Skeletal muscle cell (primary cell): ENCODE measurements around the gene PTPN12.
"Not testable (repeated sequence)": the region's sequence is repeated elsewhere in the genome, so short reads cannot be mapped to it uniquely, and the experiment has no call there.

Experiments
- DNase-seq: peaks from one replicate; pipeline ENCODE4 v3.0.0-alpha.2; 2010; ENCODE audit warnings: low read depth
- H3K4me3 ChIP-seq: 2 replicates; pipeline ENCODE4 v1.5.1; 2011; ENCODE audit warnings: low read depth, mild to moderate bottlenecking, control low read depth, low read length, moderate library complexity

PTPN12 gene

DNA sequence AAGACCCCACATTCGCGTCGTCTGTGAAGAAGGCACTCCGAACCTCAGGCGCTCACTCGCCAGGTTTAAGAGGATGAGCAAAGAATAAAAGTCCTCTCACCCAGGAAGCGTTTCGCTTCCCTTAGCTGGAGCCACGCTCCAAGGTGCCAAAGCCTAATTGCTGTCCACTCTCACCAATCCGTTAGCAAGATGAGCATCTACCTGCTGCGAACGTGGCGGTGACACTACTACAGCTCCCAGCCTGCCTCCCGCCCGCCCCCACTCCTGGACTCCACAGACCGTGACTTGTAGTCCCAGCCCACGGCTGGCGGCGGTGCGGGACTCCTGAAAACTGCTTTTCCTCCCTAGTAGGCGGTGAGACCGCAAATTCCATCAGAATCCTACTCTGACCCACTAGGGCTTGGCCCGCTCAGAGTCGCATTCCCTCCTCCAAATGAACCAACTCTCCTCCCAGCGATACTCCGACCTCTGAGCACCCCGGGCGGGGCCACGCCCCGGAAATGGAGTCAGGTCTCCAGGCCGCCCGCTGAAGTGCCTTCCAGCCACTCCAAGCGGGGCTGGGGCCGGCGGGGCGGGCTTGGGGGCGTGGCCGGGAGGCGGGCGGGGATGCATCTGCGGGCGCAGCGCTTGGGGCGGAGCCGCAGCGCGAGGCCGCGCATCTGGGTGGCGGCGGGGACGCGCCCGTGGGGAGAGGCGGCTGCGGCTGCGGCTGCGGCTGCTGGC is 521 bp upstream of the PTPN12 start:
- DNase-seq = peak; percentile 87
- H3K4me3 ChIP-seq = peak overlapping the region; percentile 74

DNA sequence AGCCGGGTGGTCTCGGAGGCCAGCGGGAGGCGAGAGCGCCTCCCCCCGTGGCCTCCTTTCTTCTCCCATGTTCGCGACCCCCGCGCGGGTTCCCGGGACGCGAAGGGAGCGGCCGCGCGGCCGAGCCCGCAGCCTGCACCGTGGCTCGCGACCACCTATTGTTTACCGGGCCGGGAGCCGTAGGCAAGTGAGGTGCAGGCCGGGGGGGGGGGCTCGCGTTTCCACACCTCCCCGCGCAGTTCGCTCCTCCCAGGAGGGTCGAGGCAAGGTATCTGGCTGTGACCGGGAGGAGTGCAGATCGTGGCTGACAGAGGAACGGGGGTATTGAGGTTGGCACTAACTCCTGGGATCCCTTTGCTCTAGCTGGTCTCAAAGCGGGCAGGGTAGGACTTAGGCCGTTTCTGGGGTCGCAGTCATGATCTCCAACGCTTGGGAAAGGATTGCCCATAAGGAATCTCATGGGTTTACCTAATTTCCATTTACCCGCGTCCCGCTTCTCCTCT is 734 bp downstream of the PTPN12 start:
- no peak for DNase-seq
- H3K4me3 ChIP-seq = peak overlapping the region; percentile 97

DNA sequence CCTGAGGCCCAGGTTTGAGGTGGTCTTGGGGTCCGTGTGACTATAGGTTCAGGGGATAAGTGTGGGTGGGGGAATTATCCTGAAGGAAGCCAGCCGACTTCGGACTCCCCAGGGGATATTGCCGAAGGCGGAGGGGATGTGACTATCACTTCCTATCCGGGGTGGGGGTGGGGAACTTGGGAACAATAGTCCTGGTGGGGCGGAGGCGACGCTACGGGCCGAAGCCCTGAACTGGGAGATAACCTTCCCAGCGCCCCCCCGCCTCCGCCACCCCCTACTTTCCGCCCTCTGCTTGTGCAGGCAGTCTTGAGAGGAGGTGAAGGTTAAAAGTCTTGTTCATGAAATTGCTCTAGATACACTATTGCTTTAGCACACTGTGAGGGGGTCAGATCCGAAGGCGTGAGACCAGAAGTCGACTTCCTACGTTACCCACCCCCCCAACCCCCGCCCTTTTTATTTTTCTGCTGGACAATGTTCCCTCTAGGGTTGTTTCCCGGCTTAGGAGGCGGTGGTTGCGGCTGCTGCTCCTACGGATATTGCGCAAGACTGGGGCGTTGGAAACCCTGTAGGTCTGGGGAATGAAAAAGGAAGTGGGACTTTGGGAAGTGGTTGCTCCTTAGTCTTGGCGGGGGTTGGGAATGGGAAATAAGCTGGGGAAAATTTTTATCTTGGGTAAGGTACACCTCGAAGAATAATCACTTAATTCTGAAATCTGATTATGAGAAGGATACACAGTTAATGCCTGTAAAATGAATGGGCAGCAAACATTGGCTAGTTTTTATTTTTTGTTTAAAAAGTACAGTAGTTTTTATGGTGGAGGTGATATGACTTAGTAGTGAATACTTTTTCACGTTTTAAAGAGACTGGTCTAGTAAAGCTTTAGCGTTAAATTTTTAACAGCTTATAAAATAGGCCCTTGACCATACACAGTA is 1.5 kb downstream of the PTPN12 start:
- H3K4me3 ChIP-seq = peak overlapping the region; percentile 97
- peak; percentile 88 for DNase-seq

DNA sequence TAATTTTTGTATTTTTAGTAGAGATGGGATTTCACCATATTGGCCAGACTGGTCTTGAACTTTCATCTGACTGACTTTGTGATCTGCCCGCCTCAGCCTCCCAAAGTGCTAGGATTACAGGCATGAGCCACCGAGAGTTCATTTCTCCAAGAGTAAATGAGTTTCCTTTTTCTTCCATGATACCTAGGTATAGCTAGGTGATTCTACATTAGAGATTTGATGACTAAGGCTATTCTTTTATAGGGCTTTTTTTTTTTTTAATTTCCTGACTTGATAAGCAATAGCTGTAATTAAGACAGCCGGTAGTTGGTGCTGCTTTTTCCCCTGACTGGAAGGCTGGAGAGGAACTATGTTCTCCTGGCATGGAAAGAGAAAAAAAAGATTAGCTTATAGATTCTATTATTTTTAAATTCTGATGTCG is 3.3 kb downstream of the PTPN12 start:
- DNase-seq = no peak
- no peak overlapping the region for H3K4me3 ChIP-seq

DNA sequence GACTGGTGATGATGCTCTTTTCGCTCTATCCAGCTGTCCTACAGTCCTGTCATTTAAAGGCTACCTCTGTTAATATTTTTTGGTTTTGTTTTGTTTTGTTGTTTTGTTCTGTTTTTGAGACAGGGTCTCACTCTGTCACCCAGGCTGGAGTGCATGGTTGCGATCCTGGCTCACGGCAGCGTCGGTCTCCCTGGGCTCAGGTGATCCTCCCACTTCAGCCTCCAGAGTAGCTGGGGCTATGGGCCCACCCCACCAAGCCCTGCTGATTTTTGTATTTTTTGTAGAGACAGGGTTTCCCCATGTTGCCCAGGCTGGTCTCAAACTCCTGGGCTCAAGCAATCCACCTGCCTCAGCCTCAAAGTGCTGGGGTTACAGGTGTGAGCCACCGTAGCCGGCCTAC is 3.9 kb downstream of the PTPN12 start:
- H3K4me3 ChIP-seq, DNase-seq: not testable (repeated sequence)

DNA sequence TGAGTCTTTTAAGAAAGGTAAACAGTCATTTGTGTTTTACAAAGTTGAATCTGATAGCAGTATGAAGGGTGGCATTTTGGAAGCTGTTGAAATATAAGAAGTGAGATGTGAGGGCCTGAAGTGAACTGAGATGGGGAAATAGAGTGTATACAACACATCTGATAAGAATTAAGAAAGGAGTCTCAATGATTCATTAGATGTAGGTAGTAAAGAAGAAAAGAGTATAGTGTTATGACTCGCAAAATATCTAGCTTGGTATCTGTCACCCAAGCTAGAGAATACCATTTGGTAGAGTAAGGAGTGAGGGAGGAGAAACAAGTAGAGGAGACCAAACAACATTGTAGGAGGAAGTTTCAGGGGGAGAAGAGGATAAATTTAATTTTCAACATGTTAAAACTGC is 5.3 kb downstream of the PTPN12 start:
- no peak overlapping the region for H3K4me3 ChIP-seq
- no peak for DNase-seq

DNA sequence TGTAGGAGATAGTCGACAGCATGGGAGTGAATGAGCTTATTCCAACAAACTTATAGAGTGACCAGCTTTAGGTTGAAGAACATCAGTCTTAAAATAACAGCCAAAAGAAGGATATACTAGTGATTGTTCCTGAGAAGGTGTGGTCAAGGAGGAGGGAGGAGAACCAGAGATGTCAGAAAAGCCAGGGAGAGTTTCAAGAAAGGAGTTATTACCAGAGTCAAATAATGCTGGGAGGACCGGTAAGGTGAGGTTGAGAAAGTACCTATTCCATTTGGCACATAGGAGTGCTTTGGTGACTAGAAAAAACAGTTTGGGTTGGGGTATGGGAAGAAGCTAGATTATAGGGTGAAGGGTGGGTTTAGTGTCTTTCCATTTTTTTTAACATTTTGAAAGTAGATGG is 5.8 kb downstream of the PTPN12 start:
- no peak overlapping the region for H3K4me3 ChIP-seq
- DNase-seq = no peak

DNA sequence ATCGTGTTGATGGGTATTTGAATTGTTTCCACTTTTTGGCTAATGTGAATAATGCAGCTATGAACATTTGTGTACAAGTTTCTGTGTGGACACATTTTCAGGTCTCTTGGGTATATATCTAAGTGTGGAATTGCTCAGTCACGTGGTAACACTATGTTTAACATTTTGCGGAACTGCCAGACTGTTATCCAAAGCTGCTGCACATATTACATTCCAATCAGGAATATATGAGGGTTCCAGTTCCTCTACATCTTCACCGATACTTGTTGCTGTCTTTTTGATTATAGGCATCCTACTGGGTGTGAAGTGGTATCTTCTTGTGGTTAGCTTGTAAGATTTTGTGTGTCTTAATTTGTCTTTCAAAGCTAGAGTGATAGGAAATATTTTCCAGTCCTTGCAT is 6.8 kb downstream of the PTPN12 start:
- H3K4me3 ChIP-seq = no peak overlapping the region
- no peak for DNase-seq

DNA sequence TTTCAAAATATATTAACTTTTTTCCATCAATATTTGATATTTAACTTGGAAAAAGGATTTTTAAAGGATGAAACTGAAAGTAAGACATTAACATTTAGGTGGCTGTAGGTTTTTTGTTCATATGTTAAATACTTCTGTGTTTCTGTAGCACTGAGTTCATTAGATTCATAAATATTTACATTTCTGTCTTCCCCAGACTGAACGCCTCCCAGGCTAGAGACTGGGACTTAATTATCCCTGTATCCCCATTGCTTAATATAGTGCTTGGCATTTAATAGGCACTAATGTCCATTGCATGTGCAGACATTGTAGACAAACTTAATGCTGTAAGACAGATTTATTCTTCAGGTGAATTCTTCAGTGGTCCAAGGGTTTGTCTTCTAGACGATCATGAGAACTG is 7.4 kb downstream of the PTPN12 start:
- DNase-seq = no peak
- no peak overlapping the region for H3K4me3 ChIP-seq

DNA sequence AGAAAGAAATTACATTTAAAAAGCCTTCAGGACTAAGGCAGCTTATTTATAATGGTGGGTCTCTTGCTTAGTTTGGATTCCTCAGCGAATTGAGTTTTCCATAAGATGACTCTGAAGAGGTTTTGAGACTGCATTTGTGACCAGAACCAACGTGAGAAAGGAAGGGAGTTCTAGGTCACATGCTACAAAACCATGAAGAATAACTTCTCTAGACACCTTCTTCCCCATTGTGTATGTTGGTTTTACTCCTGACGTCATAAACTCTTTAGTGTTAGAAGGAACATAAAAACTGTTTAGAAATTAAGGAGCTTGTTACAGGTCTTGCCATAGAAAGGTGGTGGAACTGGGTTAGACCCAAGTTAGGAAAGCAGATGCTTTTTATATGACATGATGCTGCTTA is 11.1 kb downstream of the PTPN12 start:
- DNase-seq = no peak

DNA sequence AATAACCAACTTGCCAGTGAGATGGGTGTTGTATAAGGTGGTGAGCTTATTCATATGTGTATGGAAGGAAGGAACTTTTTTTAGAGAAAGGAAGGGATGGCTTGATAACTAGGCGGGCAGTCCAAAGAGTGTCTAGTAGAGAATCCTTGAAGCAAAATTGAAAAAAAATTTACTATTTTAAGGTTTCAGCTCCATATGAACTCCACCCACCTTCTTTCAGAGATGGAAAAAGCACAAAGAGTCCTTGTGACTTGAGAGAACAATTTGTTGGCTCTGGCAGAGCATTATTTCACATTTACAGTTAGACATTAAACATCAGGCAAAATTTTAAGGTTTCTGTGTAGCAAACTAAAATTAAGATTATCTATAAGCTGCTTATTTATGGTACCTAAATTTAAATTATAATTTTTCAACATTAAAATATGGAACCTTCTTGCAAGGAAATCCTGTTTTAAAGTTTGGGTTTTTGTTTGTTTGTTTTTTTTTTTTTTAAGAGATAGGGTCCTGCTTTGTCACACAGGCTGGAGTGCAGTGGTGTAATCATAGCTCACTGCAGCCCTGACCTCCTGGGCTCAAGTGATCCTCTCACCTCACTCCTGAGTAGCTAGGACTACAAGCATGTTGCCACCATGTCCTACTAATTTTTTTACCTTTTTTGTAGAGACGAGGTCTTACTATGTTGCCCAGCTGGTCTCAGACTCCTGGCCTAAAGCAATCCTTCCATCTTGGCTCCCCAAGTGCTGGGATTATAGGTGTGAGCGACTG is 12.2 kb downstream of the PTPN12 start:
- no peak for DNase-seq
- H3K4me3 ChIP-seq = no peak overlapping the region

More for the DNA sequence above, 11.1 kb downstream of the PTPN12 start:
- H3K4me3 ChIP-seq = no peak overlapping the region

DNA sequence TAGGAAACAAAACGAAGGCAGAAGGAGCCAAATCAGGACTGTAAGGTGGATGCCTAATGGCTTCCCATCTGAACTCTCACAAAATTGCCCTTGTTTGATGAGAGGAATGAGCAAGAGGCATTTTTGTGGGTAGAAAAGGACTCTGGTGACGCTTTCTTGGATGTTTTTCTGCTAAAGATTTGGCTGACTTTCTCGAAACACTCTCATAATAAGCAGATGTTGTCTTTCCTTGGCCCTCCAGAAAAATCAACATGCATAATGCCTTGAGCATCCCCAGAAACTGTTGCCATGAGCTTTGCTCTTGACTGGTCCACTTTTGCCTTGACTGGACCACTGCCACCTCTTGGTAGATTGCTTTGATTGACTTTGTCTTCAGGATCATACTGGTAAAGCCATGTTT is 13.5 kb downstream of the PTPN12 start:
- DNase-seq = no peak
- H3K4me3 ChIP-seq = no peak overlapping the region

DNA sequence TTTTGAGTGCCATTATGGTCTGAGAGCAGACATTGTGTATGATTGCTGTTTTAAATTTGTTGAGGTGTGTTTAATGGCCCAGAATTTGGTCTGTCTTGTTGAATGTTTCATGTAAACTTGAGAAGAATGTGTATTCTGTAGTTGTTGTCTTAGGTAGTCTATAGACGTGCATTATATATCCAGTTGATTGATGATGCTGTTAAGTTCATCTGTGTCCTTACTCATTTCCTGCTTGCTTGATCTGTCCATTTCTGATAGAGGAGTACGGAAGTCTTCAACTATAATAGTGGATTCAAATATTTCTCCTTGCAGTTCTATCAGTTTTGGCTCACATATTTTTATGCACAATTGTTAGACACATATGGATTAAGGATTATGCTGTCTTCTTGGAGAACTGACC is 16.0 kb downstream of the PTPN12 start:
- DNase-seq = no peak

DNA sequence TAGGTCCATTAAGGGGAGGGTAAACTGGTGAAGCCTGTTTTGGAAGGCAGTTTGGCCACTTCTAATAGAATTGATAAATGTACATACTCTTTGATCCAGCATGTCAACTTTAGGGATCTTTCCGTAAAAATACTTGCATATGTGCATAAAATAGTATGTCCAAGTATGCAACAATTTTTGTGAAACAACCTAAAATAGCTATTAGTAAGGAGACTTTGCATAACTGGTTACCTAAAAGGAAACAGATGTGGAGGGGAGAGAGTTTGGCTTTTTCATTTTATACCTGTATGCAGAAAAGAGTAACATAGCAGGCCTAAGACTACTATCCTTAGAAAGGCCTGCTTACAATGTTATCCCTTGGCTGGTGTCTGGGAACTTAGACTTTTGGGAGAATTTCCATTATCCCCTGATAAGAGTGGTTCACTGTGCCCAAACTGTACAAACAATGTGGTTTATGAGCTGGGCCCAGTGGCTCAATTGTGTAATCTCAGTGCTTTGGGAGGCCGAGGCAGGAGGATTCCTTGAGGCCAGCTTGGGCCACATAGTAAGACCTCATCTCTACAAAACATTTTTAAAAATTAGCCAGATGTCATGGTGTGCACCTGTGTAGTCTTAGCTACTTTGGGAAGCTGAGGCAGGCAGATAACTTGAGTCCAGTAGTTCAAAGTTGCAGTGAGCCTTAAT is 21.3 kb downstream of the PTPN12 start:
- no peak overlapping the region for H3K4me3 ChIP-seq
- DNase-seq = no peak

More for the DNA sequence above, 16.0 kb downstream of the PTPN12 start:
- no peak overlapping the region for H3K4me3 ChIP-seq

DNA sequence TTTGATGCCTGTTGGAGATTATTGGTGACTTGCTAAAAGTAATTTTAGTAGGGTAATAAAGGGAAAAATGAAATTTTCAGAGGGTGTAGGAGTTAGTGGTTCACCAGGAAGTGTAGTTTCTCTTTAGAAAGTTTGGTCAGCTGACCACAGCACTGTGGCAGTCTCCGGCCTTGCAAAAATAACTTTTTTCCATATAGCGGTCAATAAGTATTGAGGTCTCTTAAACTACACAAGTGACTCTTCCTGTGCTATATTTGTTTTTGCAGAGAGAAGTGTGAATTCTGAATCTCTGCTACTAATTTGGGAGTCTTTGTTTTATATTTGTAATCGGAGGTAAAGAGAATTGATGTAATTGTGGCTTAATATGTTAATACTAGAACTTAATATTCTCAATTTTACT is 24.3 kb downstream of the PTPN12 start:
- DNase-seq = no peak

DNA sequence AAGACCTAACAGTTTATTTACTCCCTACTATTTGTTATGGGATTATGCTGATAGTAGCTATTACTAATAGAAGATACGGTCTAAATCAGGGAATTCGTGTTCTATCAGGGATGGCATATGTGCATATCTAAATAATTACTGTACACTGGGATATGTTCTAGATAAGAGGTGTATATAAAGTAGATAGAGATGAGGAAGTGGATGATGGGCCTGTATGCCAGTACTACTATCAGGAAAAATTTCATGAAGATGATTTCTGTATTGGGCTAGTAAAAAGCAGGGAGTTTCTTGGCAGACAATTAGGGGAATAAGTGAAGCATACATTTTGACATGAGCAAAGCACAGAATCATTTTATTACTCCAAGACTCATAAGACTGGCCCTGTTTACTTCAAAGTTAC is 26.2 kb downstream of the PTPN12 start:
- DNase-seq = no peak
- no peak overlapping the region for H3K4me3 ChIP-seq

More for the DNA sequence above, 24.3 kb downstream of the PTPN12 start:
- no peak overlapping the region for H3K4me3 ChIP-seq

DNA sequence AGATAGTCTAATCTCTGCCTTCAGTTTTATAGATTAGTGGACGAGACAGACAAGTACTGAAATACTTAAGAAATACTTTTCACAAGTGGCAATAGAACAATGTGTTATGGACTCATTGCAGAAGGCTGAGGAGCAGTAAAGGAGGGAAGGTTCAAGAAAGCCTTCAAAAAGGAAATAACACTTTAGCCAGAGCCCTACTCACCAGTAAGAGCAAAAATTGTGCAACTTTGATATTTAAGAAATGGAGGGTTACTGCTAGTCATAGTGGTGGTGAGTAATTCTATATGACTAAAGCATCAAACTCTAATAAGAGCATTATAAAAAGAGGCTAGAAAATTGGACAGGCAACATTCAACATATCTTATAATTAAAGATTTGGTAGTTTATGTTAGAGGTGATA is 28.8 kb downstream of the PTPN12 start:
- no peak overlapping the region for H3K4me3 ChIP-seq

DNA sequence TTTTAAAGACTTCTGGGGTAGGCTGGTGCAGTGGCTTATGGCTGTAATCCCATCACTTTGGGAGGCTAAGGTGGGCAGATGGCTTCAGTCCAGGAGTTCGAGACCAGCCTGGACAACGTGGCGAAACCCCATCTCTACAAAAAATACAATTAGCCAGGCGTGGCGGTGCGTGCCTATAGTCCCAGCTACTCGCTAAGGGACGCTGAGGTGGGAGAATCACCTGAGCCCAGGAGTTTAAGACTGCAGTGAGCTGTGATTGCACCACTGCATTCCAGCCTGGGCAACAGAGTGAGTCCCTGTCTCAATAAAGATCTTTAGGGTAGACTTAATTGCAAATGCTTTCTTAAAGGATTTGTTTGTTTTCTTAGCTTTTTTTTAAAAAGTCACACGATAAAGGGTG is 29.3 kb downstream of the PTPN12 start:
- no peak for DNase-seq
- no peak overlapping the region for H3K4me3 ChIP-seq

More for the DNA sequence above, 28.8 kb downstream of the PTPN12 start:
- DNase-seq = peak; percentile 65

DNA sequence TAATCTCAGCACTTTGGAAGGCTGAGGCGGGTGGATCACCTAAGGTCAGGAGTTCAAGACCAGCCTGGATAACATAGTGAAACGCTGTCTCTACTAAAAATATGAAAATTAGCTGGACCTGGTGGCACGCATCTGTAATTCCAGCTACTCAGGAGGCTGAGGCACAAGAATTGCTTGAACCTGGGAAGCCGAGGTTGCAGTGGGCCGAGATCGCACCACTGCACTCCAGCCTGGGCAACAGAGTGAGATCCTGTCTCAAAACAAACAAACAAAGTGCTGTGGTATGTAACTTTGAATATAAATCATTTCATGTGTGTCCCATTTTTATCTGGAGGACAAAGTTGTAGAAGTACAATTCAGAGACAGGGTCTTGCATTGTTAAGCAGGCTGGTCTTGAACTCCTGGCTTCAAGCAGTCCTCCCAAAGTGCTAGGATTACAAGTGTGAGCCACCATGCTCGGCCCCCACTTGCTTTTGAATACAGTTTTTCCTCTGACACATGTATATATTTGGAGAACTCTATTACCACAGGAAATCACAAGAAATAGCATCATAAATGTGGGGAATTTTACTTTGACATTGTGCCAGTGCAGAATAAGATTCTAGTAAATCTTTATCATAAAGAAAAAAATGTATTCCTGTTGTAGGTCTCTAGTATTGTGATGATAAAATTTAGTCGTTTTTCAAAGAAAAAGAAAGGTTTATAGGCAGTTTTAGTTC is 32.6 kb downstream of the PTPN12 start:
- no peak for DNase-seq
- H3K4me3 ChIP-seq = no peak overlapping the region
